ENCODE results near the gene SGMS2. TPM values are rescaled to one million over a fixed set of nuclear protein-coding genes. Genes with fewer than 3 reads are reported as not detected.

SGMS2 gene
- total RNA-seq, 2 experiments from 2014 or later, result 0.46 TPM

GRCh38 chr4:107950746-107951540, 126.2 kb downstream of the SGMS2 start:
- CTCF ChIA-PET, result no interaction called here
- POLR2A ChIA-PET, result no interaction called here

GRCh38 chr4:107951551-107951950, 126.8 kb downstream of the SGMS2 start:
- CTCF ChIA-PET, result no interaction called here
- POLR2A ChIA-PET, result no interaction called here

GRCh38 chr4:107956011-107956410, 131.3 kb downstream of the SGMS2 start:
- POLR2A ChIA-PET, result no interaction called here

More at GRCh38 chr4:107956011-107956410, 131.3 kb downstream of the SGMS2 start:
- CTCF ChIA-PET, result no interaction called here

Other genes with a start within 250 kb of the SGMS2 start
- 10 to 100 TPM; 26.9 to 27.7 TPM for gene PAPSS1, start 104.7 kb upstream of the SGMS2 start, total RNA-seq
- 1 to 10 TPM; 2.9 to 3.1 TPM for gene CYP2U1, start 106.6 kb downstream of the SGMS2 start, total RNA-seq
- 10 to 100 TPM; 42.7 TPM for gene HADH, start 165.0 kb downstream of the SGMS2 start, total RNA-seq